Left cardiac atrium (tissue), 4 donors: ENCODE measurements around the gene SHISA8. TPM values are rescaled to one million over a fixed set of nuclear protein-coding genes. Genes with fewer than 3 reads are reported as not detected.

Experiments
- ATAC-seq, 2 donors: fragments of 200-7000 bp; cut with Tn5 transposase; one replicate each; pipeline ENCODE4 v1.9.1; 2020; ENCODE audit warnings: mild to moderate bottlenecking in 2 of 2, moderate library complexity in 2 of 2
- DNase-seq: peaks from one replicate; pipeline ENCODE4 v3.0.0-alpha.2; 2020
- intact Hi-C, 2 donors: fragments of 100-400 bp; cut with DNase I; formaldehyde crosslinking; loops; one replicate each; pipeline versions ENCODE4 v1.14.1 to v1.15.1; 2022 to 2023
- total RNA-seq, 2 donors: library from RNA; stranded (reverse); fragmentation: NEBNext Ultra II Directional; extraction: Animal tissue kit (Norgen Biotek cat#: 25700); gene quantifications; one replicate each; pipeline ENCODE4 v1.2.1, GENCODE V29; 2021
- donor health status: DM: no; HTN: yes; CAD: no.
- donor health status: DM: no; HTN: yes; CAD: no; lungs with severe emphysema.
- donor health status: DM: yes; HTN: yes; CAD: no.
- donor health status: Dilated cardiomyopathy.

SHISA8 gene
- total RNA-seq, 2 donors from 2014 or later: 1.1 to 3.3 TPM

GRCh38 chr22:41935509-41935908, 20.6 kb upstream of the SHISA8 start:
- ATAC-seq (no peak), DNase-seq (no peak)
- intact Hi-C loops: no loop called here

GRCh38 chr22:41935015-41935351, 20.1 kb upstream of the SHISA8 start:
- intact Hi-C loops: no loop called here
- ATAC-seq: peak; percentile 48 to 53

DNA sequence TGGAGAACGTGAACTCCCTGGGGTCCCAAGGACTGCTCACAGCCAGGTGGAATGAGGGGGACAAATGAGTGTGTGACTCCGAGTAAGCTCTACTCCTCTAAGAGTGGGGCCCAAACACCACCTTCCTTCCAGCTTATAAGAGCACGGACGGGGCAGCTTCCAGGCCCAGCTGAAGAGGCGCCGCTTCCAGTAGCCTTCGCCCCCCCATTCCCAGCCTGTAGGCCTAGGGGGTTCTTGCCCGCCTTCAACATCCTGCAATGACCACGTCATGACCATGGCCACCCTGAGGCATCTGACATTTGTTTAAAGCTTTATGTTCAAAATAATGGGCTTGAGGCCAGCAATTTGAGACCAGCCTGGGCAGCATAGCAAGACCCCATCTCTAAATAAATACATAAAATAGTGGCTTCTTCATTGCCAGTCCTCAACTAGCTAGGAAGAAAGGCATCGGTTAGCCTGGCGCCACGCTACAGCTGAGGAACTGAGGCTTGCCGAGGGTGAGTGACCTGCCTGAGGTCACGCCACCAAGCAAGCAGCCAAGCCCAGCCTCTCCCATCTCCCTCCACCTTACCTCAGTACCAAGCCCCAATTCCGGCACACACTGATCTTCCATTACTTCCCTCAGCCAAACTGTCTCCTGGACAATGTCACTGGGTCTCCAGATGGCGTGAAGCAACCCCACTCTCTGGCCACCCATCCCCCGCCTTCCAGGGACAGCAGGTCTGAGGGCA, 19.6 kb upstream of the SHISA8 start:
- no peak for ATAC-seq
- DNase-seq: no peak
- intact Hi-C loops: no loop called here

More at GRCh38 chr22:41935015-41935351, 20.1 kb upstream of the SHISA8 start:
- DNase-seq: no peak

DNA sequence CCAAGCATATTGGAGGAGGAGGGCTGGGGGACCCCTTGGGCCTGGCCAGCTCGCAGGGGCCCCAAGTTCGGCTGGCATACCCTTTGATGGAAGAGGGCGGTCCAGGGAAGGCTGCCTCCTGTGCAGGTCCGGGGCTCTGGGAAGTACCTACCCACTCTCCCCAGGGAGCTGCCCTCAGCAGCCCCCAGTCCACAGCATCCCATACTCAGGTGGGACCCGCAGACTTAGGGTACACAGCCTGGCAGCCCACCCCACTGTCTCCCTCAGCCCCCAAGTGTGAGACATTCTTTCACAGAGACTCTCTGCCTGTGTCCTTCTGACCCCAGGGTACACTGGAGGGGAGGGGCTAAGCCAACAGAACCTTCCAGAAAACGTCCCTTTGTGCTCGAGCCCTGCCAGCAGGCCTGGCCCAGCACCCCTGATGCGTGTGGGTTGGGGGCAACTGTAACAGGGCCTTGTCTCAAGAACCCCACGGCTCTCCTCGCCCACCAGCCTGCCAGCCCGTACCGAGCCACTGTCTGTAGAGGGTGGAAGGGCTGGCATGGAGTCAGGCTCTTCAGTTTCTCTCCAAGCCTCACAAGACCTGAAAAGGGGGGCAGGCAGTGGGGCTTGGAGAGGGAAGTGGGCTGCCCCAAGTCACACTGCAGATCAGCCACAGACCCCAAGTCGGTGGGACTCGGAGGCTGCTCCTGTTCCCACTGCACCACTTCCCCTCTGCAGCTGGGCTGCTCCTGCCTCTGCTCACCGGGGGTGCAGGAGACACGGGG, 18.7 kb upstream of the SHISA8 start:
- DNase-seq (no peak), ATAC-seq (no peak)
- intact Hi-C loops: no loop called here

- intact Hi-C loops: no loop called here
- DNase-seq: no peak
- no peak for ATAC-seq
Measured at GRCh38 chr22:41932353-41932752, 17.5 kb upstream of the SHISA8 start.

DNA sequence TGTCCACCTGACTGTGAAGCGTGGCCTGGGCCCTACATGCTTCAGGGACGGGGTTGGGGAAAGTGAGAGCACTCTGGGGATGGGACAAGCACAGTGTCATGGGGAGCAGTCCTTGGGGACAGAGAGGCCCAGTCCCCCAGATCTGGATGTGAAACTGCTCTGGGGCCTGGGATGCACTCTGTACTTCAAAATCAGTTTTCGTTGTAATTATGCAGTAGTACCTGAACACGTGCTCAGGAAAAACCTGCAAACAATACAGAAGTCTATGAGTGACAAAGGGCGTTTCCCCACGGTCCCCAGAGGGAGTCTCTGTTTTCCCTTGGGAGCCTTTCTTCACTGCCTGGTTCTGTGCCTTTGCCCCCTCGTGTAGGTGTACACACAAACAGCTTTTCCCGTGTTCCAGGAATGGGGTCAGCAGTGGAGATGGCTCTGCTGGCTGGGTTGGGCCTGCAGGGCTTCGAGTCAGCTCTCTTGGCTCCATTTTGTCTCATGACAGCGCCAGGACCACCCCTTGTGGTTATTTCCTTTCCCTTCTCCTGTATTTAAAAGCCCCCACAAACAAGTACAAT, 16.9 kb upstream of the SHISA8 start:
- DNase-seq (no peak), ATAC-seq (no peak)
- intact Hi-C loops: no loop called here

- ATAC-seq (no peak), DNase-seq (no peak)
- intact Hi-C loops: loop anchor here in 1 of 2 donors (10.0 kb wide), 1 partner anchor 225 kb away; no protein-coding TSS in a partner anchor
Measured at GRCh38 chr22:41929418-41929810, 14.5 kb upstream of the SHISA8 start.

DNA sequence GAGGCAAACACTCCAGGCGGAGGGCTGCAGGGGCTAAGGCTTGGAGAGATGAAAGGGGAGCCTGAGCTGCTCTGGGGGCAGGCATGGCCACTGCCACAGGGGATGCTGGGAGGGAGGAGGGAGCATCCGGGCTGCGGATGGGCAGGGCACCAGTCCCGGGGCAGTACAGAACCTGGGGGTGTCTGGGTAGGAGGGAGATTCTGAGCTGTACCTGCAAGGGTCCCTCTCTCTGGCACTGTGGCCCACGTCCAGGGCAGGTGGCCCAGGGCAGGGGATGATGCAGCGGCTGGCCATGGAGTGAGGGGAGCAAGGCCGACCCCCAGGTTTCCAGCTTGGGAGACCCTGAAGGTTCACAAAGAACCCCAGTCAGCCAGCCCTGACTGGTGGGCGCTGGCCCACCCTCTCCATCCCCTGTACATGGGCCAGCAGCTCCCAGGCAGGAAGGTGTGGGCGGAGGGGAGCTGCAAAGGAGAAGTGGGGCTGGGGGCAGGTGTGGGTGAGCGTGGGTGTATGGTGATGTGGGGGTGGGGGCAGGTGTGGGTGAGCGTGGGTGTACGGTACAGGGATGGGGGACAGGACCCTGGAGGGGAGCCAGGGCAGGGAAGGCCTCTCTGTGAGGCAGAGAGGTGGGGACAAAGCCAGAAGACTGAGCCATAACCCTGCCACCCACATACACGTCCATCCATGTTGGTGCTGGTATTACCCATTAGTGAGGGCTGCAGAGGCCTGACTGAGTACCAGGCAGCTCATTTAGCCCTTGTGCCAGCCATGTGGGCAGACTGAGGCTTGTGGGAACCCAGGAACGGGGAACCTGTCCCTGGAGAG, 13.9 kb upstream of the SHISA8 start:
- intact Hi-C loops: loop anchor here in 1 of 2 donors (10.0 kb wide), 1 partner anchor 224 kb away; no protein-coding TSS in a partner anchor
- ATAC-seq (no peak), DNase-seq (no peak)

DNA sequence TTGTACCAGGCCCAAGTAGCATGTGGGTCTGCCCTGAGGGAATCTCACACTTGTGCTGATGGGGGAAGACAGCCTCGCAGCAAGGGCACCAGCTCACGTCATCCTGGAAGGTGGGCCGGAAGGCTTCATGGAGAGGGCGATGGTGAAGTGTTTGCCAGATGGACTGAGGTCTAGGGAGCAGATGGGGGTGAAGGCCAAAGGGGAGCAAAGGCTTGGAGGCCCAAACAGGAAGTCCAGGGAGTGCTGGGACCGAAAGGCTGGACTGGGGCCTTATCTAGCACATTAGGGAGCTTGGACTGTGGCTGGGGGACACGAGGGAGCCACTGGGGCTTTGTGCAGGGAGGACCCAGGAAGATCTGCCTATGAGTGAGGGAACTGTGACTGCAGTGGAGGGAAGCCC, 12.9 kb upstream of the SHISA8 start:
- ATAC-seq (no peak), DNase-seq (no peak)
- intact Hi-C loops: loop anchor here in 1 of 2 donors (10.0 kb wide), 1 partner anchor 223 kb away; no protein-coding TSS in a partner anchor

DNA sequence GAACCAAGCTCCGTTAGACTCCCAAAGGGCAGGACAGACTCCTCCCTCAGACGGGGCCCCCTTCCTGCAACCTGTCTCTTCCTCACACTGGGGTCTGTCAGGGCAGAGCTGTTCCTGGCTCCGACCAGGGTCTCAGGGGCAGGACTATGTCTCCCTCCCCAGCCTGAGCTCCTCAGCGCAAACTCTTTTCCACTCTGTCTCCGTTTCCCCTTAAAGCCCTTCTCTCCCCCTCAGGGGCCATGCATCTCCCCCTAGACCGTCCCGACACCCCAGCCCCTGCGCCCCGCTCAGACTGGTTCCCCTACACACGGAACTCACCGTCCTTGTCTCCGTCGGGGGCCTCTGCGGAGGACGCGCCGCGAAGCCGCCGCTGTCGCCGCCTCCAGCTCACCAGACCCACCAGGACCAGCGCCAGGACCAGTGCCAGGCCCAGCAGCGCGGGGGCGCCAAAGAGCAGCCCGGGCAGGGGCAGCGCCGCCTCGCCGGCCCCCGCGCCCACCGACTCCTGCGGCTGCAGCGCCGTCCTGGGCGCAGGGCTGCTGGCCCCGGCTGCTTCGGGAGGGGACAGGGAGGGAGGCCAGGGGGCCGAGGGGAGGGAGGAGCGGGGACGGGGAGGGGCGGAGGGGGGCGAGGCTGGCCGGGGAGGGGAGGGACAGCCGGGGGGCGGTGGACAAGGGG, 11.0 kb upstream of the SHISA8 start:
- intact Hi-C loops: loop anchor here in 1 of 2 donors (10.0 kb wide), 1 partner anchor 221 kb away; no protein-coding TSS in a partner anchor
- ATAC-seq: peak; percentile 70 to 71
- peak; percentile 59 for DNase-seq

- ATAC-seq (no peak), DNase-seq (no peak)
- intact Hi-C loops: loop anchor here in 1 of 2 donors (10.0 kb wide), 1 partner anchor 219 kb away; no protein-coding TSS in a partner anchor
Measured at GRCh38 chr22:41923595-41924276, 8.9 kb upstream of the SHISA8 start.

DNA sequence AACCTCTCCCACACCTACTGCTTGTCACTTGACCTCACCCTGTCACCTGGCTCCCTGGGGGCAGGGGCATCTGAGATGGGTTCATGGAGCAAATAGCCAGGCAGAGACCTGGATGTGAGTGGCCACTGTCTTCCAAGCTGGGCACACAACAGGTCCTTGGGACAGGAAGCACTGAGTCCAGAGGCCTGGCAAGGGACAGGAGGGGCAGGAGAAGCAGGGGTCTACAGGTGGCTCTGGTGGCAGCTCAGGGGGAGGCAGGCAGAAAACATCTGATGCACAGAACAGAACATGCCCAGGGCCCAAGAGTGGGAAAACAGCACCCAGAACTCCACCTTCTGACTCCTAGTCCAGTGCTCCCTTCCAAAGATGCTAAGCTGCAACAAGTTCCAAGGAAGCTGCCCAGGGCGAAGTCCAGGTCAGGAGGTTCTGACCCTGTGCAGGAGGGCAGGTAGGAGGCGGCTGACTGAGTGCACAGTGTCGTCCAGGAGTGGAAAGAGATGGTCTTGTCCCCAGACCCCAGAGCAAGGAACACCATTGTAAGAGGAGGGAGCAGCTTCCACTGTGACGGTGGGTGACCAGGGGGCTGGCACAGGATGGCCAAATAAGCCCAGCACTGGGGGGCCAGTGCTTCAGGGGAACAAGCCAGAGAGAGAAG, 8.2 kb upstream of the SHISA8 start:
- ATAC-seq (no peak), DNase-seq (no peak)
- intact Hi-C loops: loop anchor here in 1 of 2 donors (10.0 kb wide), 1 partner anchor 218 kb away; no protein-coding TSS in a partner anchor

GRCh38 chr22:41922328-41922727, 7.5 kb upstream of the SHISA8 start:
- ATAC-seq (no peak), DNase-seq (no peak)

DNA sequence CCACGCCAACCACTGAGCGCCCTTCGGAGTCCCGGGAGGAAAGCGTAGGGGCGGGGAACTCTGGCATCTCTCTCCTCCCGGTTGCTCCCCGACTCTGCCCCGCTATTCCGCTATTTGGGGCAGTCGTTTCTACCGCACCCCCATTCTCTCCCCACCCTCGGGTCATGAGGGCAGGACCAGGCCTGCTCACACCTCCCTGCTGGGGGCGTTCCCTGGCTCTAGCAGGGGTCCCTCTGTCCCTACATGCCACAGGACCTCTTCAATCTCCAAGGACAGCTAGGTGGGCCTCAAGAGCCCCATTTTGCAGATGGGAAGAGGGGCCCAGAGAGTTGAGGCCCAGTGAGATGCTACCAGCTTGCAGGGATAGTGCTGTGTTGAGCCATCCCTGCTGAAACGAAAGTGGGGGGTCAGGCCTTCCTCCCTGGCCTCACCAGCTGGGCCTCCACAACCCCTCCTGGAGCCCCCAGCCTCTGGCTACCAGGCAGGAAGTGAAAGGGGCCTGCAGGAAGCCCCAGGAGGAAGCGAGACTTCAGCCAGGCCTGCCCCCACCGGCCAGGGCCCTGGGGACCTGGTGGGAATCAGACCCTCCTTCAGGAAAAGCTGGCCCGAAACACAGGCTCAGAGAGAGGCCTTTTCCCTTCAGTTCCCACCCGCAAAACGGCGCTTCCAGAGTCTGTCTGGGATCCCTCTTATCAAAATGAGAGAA, 5.5 kb upstream of the SHISA8 start:
- peak in 1 of 2 donors; percentile 9 for ATAC-seq
- intact Hi-C loops: loop anchor here in 1 of 2 donors (10.0 kb wide), 1 partner anchor 216 kb away; no protein-coding TSS in a partner anchor

More at GRCh38 chr22:41922328-41922727, 7.5 kb upstream of the SHISA8 start:
- intact Hi-C loops: loop anchor here in 1 of 2 donors (10.0 kb wide), 1 partner anchor 218 kb away; no protein-coding TSS in a partner anchor

GRCh38 chr22:41919357-41920224, 4.7 kb upstream of the SHISA8 start:
- ATAC-seq (peak; percentile 60 to 83), DNase-seq (peak; percentile 79)
- intact Hi-C loops: loop anchor here in 1 of 2 donors (10.0 kb wide), 1 partner anchor 215 kb away; no protein-coding TSS in a partner anchor

More for the DNA sequence above, 5.5 kb upstream of the SHISA8 start:
- DNase-seq: no peak
